Loucy (cell line): ENCODE measurements around the gene ANKRD45.

Experiments
- EZH2phosphoT487 ChIP-seq: fragments of 200-600 bp; IDR thresholded peaks from 2 replicates; pipeline ENCODE4 v1.6.1; 2018; ENCODE audit warnings: antibody characterized with exemption, mild to moderate bottlenecking, moderate library complexity, borderline replicate concordance
- TF ChIP-seq, protein P1 (sequence below): fragments of 200-600 bp; sonication (generic); conservative IDR thresholded peaks from 2 replicates; pipeline ENCODE4 v1.5.1; 2014; ENCODE audit warnings: mild to moderate bottlenecking, antibody characterized with exemption, low read length

DNA sequence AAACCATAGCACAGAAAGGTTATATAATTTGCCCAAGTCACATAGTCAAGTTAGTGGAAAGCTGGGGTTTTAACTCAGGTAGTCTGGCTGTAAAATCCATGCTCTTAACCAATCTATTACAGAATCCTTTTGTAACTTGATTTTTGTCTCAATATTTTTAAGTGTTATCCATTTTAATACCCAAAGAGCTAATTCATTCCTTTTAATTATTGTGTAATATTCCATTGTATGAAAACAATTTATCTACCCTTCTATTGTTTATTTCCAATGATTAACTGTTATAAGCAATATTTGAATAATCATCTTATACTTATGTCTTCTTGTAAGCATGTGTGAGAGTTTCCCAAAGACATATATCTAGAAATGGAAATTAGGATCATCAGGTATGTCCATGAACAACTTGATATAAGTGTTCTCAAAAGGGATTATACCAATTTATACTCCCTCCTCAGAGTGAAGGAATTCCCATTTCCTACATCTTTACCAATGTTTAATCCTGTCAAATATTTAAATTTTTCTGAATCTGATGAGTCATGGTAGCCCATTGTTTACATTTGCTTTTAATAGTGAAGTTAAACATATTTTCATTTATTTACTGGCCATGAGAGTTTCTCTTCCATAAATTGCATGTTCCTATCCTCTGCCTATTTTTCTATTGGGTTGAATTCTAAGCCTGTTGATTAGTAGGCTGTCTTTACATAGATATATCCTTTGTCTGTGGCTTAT, 20.6 kb downstream of the ANKRD45 start:
- TF ChIP-seq, protein P1, sequence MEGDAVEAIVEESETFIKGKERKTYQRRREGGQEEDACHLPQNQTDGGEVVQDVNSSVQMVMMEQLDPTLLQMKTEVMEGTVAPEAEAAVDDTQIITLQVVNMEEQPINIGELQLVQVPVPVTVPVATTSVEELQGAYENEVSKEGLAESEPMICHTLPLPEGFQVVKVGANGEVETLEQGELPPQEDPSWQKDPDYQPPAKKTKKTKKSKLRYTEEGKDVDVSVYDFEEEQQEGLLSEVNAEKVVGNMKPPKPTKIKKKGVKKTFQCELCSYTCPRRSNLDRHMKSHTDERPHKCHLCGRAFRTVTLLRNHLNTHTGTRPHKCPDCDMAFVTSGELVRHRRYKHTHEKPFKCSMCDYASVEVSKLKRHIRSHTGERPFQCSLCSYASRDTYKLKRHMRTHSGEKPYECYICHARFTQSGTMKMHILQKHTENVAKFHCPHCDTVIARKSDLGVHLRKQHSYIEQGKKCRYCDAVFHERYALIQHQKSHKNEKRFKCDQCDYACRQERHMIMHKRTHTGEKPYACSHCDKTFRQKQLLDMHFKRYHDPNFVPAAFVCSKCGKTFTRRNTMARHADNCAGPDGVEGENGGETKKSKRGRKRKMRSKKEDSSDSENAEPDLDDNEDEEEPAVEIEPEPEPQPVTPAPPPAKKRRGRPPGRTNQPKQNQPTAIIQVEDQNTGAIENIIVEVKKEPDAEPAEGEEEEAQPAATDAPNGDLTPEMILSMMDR = no peak
- no peak for TF ChIP-seq EZH2phosphoT487
